ENCODE data around the gene TPT1.
"Not testable (repeated sequence)": the region's sequence is repeated elsewhere in the genome, so short reads cannot be mapped to it uniquely, and the experiment has no call there.

TPT1 gene

GRCh38 chr13:45367358-45367757 lies 26.4 kb upstream of the TPT1 start:
- peak; percentile 66 for DNase-seq (ENCODE audit: low spot score)

- DNase-seq (ENCODE audit: low spot score): no peak
These were observed 24.5 kb upstream of the TPT1 start for GRCh38 chr13:45365558-45365885.

- no peak for DNase-seq (ENCODE audit: low spot score)
These were observed 24.0 kb upstream of the TPT1 start for GRCh38 chr13:45364876-45365557.

- DNase-seq (ENCODE audit: low spot score): no peak
These were observed 22.0 kb upstream of the TPT1 start for GRCh38 chr13:45362939-45363338.

GRCh38 chr13:45361596-45362206 lies 20.7 kb upstream of the TPT1 start:
- DNase-seq (ENCODE audit: low spot score): no peak

- no peak for DNase-seq (ENCODE audit: low spot score)
These were observed 16.1 kb upstream of the TPT1 start for GRCh38 chr13:45356966-45357672.

- DNase-seq (ENCODE audit: low spot score): no peak
These were observed 12.9 kb upstream of the TPT1 start for GRCh38 chr13:45353895-45354294.

- DNase-seq (ENCODE audit: low spot score): no peak
These were observed 11.0 kb upstream of the TPT1 start for GRCh38 chr13:45352031-45352430.

- no peak for DNase-seq (ENCODE audit: low spot score)
These were observed 9.2 kb upstream of the TPT1 start for GRCh38 chr13:45350152-45350551.

GRCh38 chr13:45349438-45349837 lies 8.5 kb upstream of the TPT1 start:
- no peak for DNase-seq (ENCODE audit: low spot score)

GRCh38 chr13:45344064-45344463 lies 3.1 kb upstream of the TPT1 start:
- not testable (repeated sequence) for DNase-seq (ENCODE audit: low spot score)

- not testable (repeated sequence) for DNase-seq (ENCODE audit: low spot score)
These were observed 2.1 kb upstream of the TPT1 start for GRCh38 chr13:45343102-45343501.

- DNase-seq (ENCODE audit: low spot score): not testable (repeated sequence)
These were observed 1.7 kb upstream of the TPT1 start for GRCh38 chr13:45342668-45343067.

- peak; percentile 47 for DNase-seq (ENCODE audit: low spot score)
These were observed 967 bp upstream of the TPT1 start for GRCh38 chr13:45341799-45342500.

GRCh38 chr13:45340422-45341033 lies 455 bp downstream of the TPT1 start:
- peak; percentile 65 for DNase-seq (ENCODE audit: low spot score)

- DNase-seq (ENCODE audit: low spot score): no peak
These were observed 1.1 kb downstream of the TPT1 start for GRCh38 chr13:45339867-45340266.

GRCh38 chr13:45339399-45339798 lies 1.6 kb downstream of the TPT1 start:
- no peak for DNase-seq (ENCODE audit: low spot score)

GRCh38 chr13:45337803-45338202 lies 3.2 kb downstream of the TPT1 start:
- no peak for DNase-seq (ENCODE audit: low spot score)

GRCh38 chr13:45337395-45337794 lies 3.6 kb downstream of the TPT1 start:
- DNase-seq (ENCODE audit: low spot score): no peak

GRCh38 chr13:45336025-45336800 lies 4.8 kb downstream of the TPT1 start:
- no peak for DNase-seq (ENCODE audit: low spot score)

- DNase-seq (ENCODE audit: low spot score): no peak
These were observed 5.5 kb downstream of the TPT1 start for GRCh38 chr13:45335397-45336024.
